ENCODE data around the gene BNIP1.

BNIP1 gene

GRCh38 chr5:173211284-173211683, 67.0 kb downstream of the BNIP1 start:
- H3K4me1 ChIP-seq (ENCODE audit: control insufficient read depth, insufficient read depth, low read length, poor library complexity, severe bottlenecking), result no peaks in the 10 kb centered on the region
- no peak overlapping the region for H3K4me3 ChIP-seq (ENCODE audit: extremely low read depth, insufficient read depth, low read length, poor library complexity, severe bottlenecking)
- H3K27ac ChIP-seq (ENCODE audit: low read depth, low read length, severe bottlenecking), result no peak overlapping the region
- 76 to 89% methylated on average over 5 of the region's 6 CpGs for whole genome bisulfite sequencing, 2 experiments (ENCODE audit: insufficient coverage in 2 of 2)
- H3K9me3 ChIP-seq (ENCODE audit: control insufficient read depth, low read length), result no peaks in the 10 kb centered on the region
- H3K36me3 ChIP-seq (ENCODE audit: control insufficient read depth, insufficient read depth, low read length), result no peaks in the 10 kb centered on the region

GRCh38 chr5:173213236-173213933, 69.1 kb downstream of the BNIP1 start:
- Histone ChIP-seq H3K36me3 (ENCODE audit: control insufficient read depth, insufficient read depth, low read length) (no peaks in the 10 kb centered on the region), H3K4me3 (ENCODE audit: extremely low read depth, insufficient read depth, low read length, poor library complexity, severe bottlenecking) (no peak overlapping the region), H3K4me1 (ENCODE audit: control insufficient read depth, insufficient read depth, low read length, poor library complexity, severe bottlenecking) (no peaks in the 10 kb centered on the region), H3K27ac (ENCODE audit: low read depth, low read length, severe bottlenecking) (no peak overlapping the region), H3K9me3 (ENCODE audit: control insufficient read depth, low read length) (no peaks in the 10 kb centered on the region)
- WGBS, 2 experiments (ENCODE audit: insufficient coverage in 2 of 2), result 96% methylated on average over 37 to 41 of the region's 49 CpGs

Measured in mesodermal cell (in vitro differentiated cells).